ENCODE measurements around the gene COL4A2. TPM values are rescaled to one million over a fixed set of nuclear protein-coding genes. Genes with fewer than 3 reads are reported as not detected.

Gene COL4A2
- polyA plus RNA-seq, 1 experiment = 208 TPM

GRCh38 chr13:110464556-110465333, 157.7 kb downstream of the COL4A2 start:
- TF ChIP-seq CTCF (IDR thresholded peaks at IDR 0.05; ENCODE audit: low read depth, low read length) = no peak
- Histone ChIP-seq H3K27me3 (ENCODE audit: control insufficient read depth, insufficient read depth, low read length) (no peaks in the 10 kb centered on the region), H3K4me3 (ENCODE audit: low read depth, low read length) (no peak overlapping the region), H3K27ac (ENCODE audit: low read depth, low read length) (no peak overlapping the region), H3K9me3 (ENCODE audit: control insufficient read depth, insufficient read depth, low read length) (no peaks in the 10 kb centered on the region)
- DNase-seq (ENCODE audit: low read depth, low spot score) = no peak
- POLR2A ChIA-PET = no interaction called here
- CTCF ChIA-PET = interaction anchor here (0.8 kb wide), 1 partner anchor 9 kb away, joined by 3 read pairs; no protein-coding TSS in a partner anchor

GRCh38 chr13:110465696-110466095, 158.6 kb downstream of the COL4A2 start:
- H3K4me3 ChIP-seq (ENCODE audit: low read depth, low read length) = no peak overlapping the region
- no peaks in the 10 kb centered on the region for H3K27me3 ChIP-seq (ENCODE audit: control insufficient read depth, insufficient read depth, low read length)
- DNase-seq (ENCODE audit: low read depth, low spot score) = no peak
- no peak overlapping the region for H3K27ac ChIP-seq (ENCODE audit: low read depth, low read length)
- TF ChIP-seq CTCF (IDR thresholded peaks at IDR 0.05; ENCODE audit: low read depth, low read length) = no peak
- H3K9me3 ChIP-seq (ENCODE audit: control insufficient read depth, insufficient read depth, low read length) = no peaks in the 10 kb centered on the region
- ChIA-PET CTCF (no interaction called here), POLR2A (no interaction called here)

- H3K9me3 ChIP-seq (ENCODE audit: control insufficient read depth, insufficient read depth, low read length) = no peaks in the 10 kb centered on the region
- H3K4me3 ChIP-seq (ENCODE audit: low read depth, low read length) = no peak overlapping the region
- no peak for TF ChIP-seq CTCF (IDR thresholded peaks at IDR 0.05; ENCODE audit: low read depth, low read length)
- H3K27ac ChIP-seq (ENCODE audit: low read depth, low read length) = no peak overlapping the region
- DNase-seq (ENCODE audit: low read depth, low spot score) = no peak
- ChIA-PET POLR2A (no interaction called here), CTCF (no interaction called here)
- H3K27me3 ChIP-seq (ENCODE audit: control insufficient read depth, insufficient read depth, low read length) = no peaks in the 10 kb centered on the region
Observed at GRCh38 chr13:110466266-110466915, 159.3 kb downstream of the COL4A2 start.

GRCh38 chr13:110467516-110468110, 160.5 kb downstream of the COL4A2 start:
- Histone ChIP-seq H3K27me3 (ENCODE audit: control insufficient read depth, insufficient read depth, low read length) (no peaks in the 10 kb centered on the region), H3K27ac (ENCODE audit: low read depth, low read length) (no peak overlapping the region), H3K9me3 (ENCODE audit: control insufficient read depth, insufficient read depth, low read length) (no peaks in the 10 kb centered on the region), H3K4me3 (ENCODE audit: low read depth, low read length) (no peak overlapping the region)
- ChIA-PET POLR2A (no interaction called here), CTCF (no interaction called here)
- DNase-seq (ENCODE audit: low read depth, low spot score) = no peak
- no peak for TF ChIP-seq CTCF (IDR thresholded peaks at IDR 0.05; ENCODE audit: low read depth, low read length)

- Histone ChIP-seq H3K27me3 (ENCODE audit: control insufficient read depth, insufficient read depth, low read length) (no peaks in the 10 kb centered on the region), H3K9me3 (ENCODE audit: control insufficient read depth, insufficient read depth, low read length) (no peaks in the 10 kb centered on the region), H3K4me3 (ENCODE audit: low read depth, low read length) (no peak overlapping the region), H3K27ac (ENCODE audit: low read depth, low read length) (no peak overlapping the region)
- no peak for TF ChIP-seq CTCF (IDR thresholded peaks at IDR 0.05; ENCODE audit: low read depth, low read length)
- ChIA-PET POLR2A (no interaction called here), CTCF (interaction anchor here (1.1 kb wide), 1 partner anchor 13 kb away, joined by 4 read pairs; no protein-coding TSS in a partner anchor)
- DNase-seq (ENCODE audit: low read depth, low spot score) = no peak
Observed at GRCh38 chr13:110468986-110469495, 162.0 kb downstream of the COL4A2 start.
